Suppressor macrophage treated with lipopolysaccharide for 4 hours (primary cell): ENCODE results near the gene PAM16.

Experiments
- DNase-seq: peaks from one replicate; pipeline ENCODE4 v3.0.0-alpha.2; 2020

PAM16 gene

GRCh38 chr16:4293181-4293716 lies 57.9 kb downstream of the PAM16 start:
- DNase-seq = no peak

- no peak for DNase-seq
Observed at GRCh38 chr16:4291699-4292098, 59.4 kb downstream of the PAM16 start.
